GM12874 (cell line): ENCODE results near the gene PRELID1.

Experiments
- TF ChIP-seq, protein P1 (sequence below): IDR thresholded peaks from 2 replicates; pipeline ENCODE4 v1.5.1; 2011; ENCODE audit warnings: low read depth, mild to moderate bottlenecking, control low read depth, low read length, moderate library complexity; ENCODE audit not compliant: insufficient read depth

The PRELID1 gene

DNA sequence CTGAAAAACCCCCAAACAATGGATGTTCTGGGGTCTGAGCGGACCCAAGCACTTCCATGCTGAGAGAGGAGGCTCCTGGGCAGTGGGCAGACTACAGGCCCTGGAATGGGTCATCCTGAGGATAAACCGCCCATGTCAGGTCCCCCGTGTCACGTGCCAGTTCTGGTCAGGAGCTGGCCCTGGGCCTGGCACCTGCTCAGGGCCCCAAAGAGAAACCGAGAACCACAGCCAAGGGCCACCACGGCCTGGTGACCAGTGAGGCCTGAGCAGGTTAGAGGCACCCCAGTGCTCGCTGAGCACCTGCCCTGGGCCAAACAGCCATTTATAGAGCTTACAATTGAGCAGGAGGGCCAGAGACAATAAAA lies 32.1 kb downstream of the PRELID1 start:
- TF ChIP-seq, protein P1, sequence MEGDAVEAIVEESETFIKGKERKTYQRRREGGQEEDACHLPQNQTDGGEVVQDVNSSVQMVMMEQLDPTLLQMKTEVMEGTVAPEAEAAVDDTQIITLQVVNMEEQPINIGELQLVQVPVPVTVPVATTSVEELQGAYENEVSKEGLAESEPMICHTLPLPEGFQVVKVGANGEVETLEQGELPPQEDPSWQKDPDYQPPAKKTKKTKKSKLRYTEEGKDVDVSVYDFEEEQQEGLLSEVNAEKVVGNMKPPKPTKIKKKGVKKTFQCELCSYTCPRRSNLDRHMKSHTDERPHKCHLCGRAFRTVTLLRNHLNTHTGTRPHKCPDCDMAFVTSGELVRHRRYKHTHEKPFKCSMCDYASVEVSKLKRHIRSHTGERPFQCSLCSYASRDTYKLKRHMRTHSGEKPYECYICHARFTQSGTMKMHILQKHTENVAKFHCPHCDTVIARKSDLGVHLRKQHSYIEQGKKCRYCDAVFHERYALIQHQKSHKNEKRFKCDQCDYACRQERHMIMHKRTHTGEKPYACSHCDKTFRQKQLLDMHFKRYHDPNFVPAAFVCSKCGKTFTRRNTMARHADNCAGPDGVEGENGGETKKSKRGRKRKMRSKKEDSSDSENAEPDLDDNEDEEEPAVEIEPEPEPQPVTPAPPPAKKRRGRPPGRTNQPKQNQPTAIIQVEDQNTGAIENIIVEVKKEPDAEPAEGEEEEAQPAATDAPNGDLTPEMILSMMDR = no peak

DNA sequence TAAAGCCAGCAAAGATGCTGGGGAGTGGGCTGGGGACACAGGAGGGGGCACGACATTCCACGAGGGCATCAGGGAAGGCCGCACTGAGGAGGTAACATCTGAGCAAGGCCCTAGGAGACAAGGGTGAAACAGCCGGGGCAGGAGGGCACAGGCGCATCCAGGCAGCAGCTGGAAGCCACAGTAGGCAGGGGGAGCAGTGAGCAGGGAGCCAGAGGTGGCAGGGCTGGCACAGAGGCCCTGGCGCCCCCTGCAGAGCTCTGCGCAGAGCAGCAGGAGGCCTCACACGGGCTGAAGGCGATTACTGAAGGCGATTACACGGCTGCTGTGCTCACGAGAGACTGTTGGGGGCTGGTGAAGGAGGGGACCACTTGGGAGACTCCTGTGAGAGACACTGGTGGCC lies 32.5 kb downstream of the PRELID1 start:
- TF ChIP-seq, protein P1 = peak; percentile 45; the same call in 1 of the 2 replicates

GRCh38 chr5:177336603-177337494 lies 33.2 kb downstream of the PRELID1 start:
- TF ChIP-seq, protein P1 = no peak

DNA sequence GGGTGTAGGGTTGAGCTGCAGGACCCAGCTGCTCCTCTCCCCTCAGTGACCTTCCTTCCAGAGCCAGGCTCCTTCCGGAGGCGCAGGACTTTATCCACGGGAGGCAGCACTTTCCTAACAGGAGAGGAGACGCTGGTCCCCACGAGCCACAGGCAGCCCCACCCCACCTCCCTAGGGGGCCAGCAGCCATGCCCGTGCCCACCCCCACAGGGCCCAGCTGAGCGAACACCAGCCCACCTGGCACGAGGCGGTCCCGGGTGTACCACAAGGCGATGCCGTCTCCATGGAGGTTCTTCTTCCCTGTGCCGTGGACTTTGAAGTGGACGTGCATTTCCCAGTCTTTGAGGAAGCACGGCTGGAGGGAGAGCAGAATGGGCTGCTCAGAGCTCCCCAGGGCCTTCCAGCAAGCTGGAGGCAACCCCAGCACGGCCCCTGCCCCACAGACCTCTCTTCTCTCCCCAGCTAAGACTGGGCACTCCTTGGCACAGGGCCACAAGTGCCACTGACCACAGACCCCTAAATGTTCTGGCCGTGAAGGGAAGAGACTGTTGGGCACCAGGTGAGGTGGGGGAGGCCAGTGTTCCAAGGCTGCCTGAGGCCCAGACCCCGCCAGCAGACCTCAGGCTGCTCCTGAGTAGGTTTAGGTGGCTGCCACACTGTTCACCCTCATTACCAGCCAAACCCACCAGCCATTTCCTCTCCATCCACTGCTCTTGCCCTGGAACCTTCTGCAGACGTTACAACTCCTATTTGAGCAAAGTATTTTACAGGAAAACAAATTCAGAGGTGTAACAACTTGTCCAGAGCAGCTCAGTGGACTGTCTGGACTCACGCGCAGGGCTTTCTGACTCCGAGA lies 34.9 kb downstream of the PRELID1 start:
- TF ChIP-seq, protein P1 = no peak

DNA sequence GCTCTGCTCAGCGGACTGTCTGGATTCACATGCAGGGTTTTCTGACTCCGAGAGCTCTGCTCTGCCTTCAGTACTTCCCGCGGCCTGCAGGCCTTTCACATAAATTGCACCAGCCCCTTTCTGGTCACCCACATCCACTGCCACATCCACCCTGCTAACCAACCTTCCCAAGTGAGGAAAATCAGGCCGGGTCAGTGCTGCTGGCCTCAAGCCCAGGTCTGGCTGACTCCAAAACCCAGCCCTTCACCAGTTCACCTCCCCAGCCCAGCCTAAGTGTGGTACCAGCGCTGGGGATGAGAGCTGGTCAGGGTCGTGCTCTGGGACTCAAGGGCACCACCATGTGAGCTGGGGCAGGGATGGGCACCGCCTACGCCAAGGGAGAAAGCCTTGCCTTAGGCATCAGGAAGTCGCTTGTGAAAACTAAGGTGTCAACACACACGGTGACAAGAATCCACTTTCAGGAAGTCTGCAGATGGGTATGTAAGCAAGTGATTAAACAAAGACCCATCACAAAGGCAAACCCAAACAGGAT lies 35.6 kb downstream of the PRELID1 start:
- TF ChIP-seq, protein P1 = no peak

DNA sequence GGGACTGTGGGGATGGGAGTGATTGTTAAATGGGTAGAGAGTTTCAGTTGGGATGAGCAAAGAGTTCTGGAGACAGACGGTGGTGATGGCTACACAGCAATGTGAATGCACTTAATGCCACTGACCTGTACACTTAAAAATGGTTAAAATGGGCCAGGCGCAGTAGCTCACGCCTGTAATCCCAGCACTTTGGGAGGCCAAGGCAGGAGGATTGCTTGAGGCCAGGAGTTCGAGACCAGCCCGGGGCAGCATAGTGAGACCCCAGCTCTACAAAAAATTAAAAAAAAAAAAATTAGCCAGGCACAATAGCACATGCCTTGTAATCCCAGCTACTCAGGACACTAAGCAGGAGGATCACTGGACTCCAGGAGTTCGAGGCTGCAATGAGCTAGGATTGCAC lies 40.2 kb downstream of the PRELID1 start:
- TF ChIP-seq, protein P1 = no peak

DNA sequence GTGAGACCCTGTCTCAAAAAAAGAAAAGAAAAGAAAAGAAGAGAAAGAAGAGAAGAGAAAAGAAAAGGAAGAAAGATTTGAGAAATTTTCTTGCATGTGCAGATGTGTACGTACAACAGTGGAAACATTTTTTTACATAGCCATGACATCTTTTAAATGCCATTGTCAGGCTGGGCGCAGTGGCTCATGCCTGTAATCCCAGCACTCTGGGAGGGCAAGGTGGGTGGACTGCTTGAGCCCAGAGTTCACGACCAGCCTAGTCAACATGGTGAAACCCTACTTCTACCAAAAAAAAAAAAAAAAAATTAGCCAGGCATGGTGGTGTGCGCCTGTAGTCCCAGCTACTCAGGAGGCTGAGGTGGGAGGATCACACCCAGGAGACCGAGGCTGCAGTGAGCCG lies 41.3 kb downstream of the PRELID1 start:
- TF ChIP-seq, protein P1 = no peak
